Measurements from ENCODE around the gene ADIPOR1. TPM values are rescaled to one million over a fixed set of nuclear protein-coding genes. Genes with fewer than 3 reads are reported as not detected.

The ADIPOR1 gene
- polyA plus RNA-seq, 1 of the 3 experiments (the other 2 are of a cell fraction) = 82.2 TPM

GRCh38 chr1:202901555-202901954 lies 56.6 kb downstream of the ADIPOR1 start:
- DNase-seq = no peak
- no peak overlapping the region for H2AFZ ChIP-seq (ENCODE audit: low read depth)
- H3K4me1 ChIP-seq (ENCODE audit: control insufficient read depth in 1 of 2, insufficient read depth in 2 of 2, low read depth in 1 of 2, low read length in 1 of 2) = no peaks in the 10 kb centered on the region
- no peaks in the 10 kb centered on the region for H3K9me2 ChIP-seq
- no peak overlapping the region for H3K4me3 ChIP-seq (ENCODE audit: low read depth in 2 of 2, low read length in 1 of 2)
- CTCF ChIA-PET = interaction anchor here (1.2 kb wide), 1 partner anchor 13 kb away, joined by 3 read pairs; the partner anchor contains the start of gene RABIF
- H3K27me3 ChIP-seq (ENCODE audit: insufficient read depth) = no peaks in the 10 kb centered on the region
- no peaks in the 10 kb centered on the region for H3F3A ChIP-seq (replicated peaks; ENCODE audit: insufficient read depth)
- no peaks in the 10 kb centered on the region for H4K20me1 ChIP-seq (ENCODE audit: insufficient read depth)
- H3K27ac ChIP-seq (ENCODE audit: low read depth in 2 of 2, low read length in 1 of 2) = no peak overlapping the region
- 93% methylated on average over 4 of the region's 4 CpGs for WGBS (ENCODE audit: low lambda C conversion rate)
- no peaks in the 10 kb centered on the region for H3K9me3 ChIP-seq
- POLR2A ChIA-PET = no interaction called here
- no peak overlapping the region for H3K9ac ChIP-seq
- peaks cover 27 to 39% of the 10 kb centered on the region in 2 experiments for H3K36me3 ChIP-seq (replicated peaks in 1 of 2; ENCODE audit: control insufficient read depth in 1 of 2, insufficient read depth in 2 of 2, low read length in 1 of 2)
- H3K79me2 ChIP-seq (ENCODE audit: insufficient read depth) = no peaks in the 10 kb centered on the region
- no peak for TF ChIP-seq FOXM1 (IDR thresholded peaks at IDR 0.05; ENCODE audit: low read depth)
- no peak overlapping the region for H3K4me2 ChIP-seq

GRCh38 chr1:202892501-202892900 lies 65.6 kb downstream of the ADIPOR1 start:
- H3K9me3 ChIP-seq = no peaks in the 10 kb centered on the region
- no peak overlapping the region for H3K4me3 ChIP-seq (ENCODE audit: low read depth in 2 of 2, low read length in 1 of 2)
- no peaks in the 10 kb centered on the region for H3K9me2 ChIP-seq
- H3K4me2 ChIP-seq = no peak overlapping the region
- peaks cover 7% of the 10 kb centered on the region; the same call in 1 of the 2 replicates for H3K79me2 ChIP-seq (ENCODE audit: insufficient read depth)
- ChIA-PET POLR2A (no interaction called here), CTCF (no interaction called here)
- H2AFZ ChIP-seq (ENCODE audit: low read depth) = no peak overlapping the region
- H3K9ac ChIP-seq = no peak overlapping the region
- H3K4me1 ChIP-seq (ENCODE audit: control insufficient read depth in 1 of 2, insufficient read depth in 2 of 2, low read depth in 1 of 2, low read length in 1 of 2) = peaks cover 0 to 8% of the 10 kb centered on the region in 2 experiments; a peak in 2 of 4 replicates
- no peak for DNase-seq
- no peaks in the 10 kb centered on the region for H3K27me3 ChIP-seq (ENCODE audit: insufficient read depth)
- H3F3A ChIP-seq (replicated peaks; ENCODE audit: insufficient read depth) = peaks cover 40% of the 10 kb centered on the region
- TF ChIP-seq MXI1 (IDR thresholded peaks at IDR 0.05; ENCODE audit: low read depth, low read length) (no peak), SIN3A (IDR thresholded peaks at IDR 0.05; ENCODE audit: borderline replicate concordance, low read depth, low read length) (no peak), FOXJ3 (CRISPR knock-in tag; IDR thresholded peaks at IDR 0.05) (no peak), JUND (IDR thresholded peaks at IDR 0.05) (no peak)
- 95% methylated on average over 7 of the region's 7 CpGs for WGBS (ENCODE audit: low lambda C conversion rate)
- no peak overlapping the region for H3K27ac ChIP-seq (ENCODE audit: low read depth in 2 of 2, low read length in 1 of 2)
- H3K36me3 ChIP-seq (replicated peaks in 1 of 2; ENCODE audit: control insufficient read depth in 1 of 2, insufficient read depth in 2 of 2, low read length in 1 of 2) = peaks cover 34 to 64% of the 10 kb centered on the region in 2 experiments
- H4K20me1 ChIP-seq (ENCODE audit: insufficient read depth) = no peaks in the 10 kb centered on the region

Small RNA genes within 50 kb of the gene (small RNA-seq; reads per million reads assigned to genes)
- gene RF00019 = 0 reads per million in 7 experiments

Other genes with a start within 250 kb of the ADIPOR1 start
- 0.03 and 0.05 TPM in 2 replicates for gene SYT2, start 247.9 kb downstream of the ADIPOR1 start, polyA plus RNA-seq (2012; rRNA removed)
- gene KDM5B, start 149.9 kb downstream of the ADIPOR1 start, polyA plus RNA-seq (2012; rRNA removed) = 21.7 and 25.1 TPM in 2 replicates
- gene PCAT6, start 147.4 kb downstream of the ADIPOR1 start, polyA plus RNA-seq (2012; rRNA removed) = 5.1 and 6.9 TPM in 2 replicates
- gene RABIF, start 69.2 kb downstream of the ADIPOR1 start, polyA plus RNA-seq (2012; rRNA removed) = 10.7 and 11.6 TPM in 2 replicates
- 22.6 and 33.0 TPM in 2 replicates for gene KLHL12, start 31.1 kb downstream of the ADIPOR1 start, polyA plus RNA-seq (2012; rRNA removed)
- gene CYB5R1, start 8.9 kb upstream of the ADIPOR1 start, polyA plus RNA-seq (2012; rRNA removed) = 27.5 and 29.1 TPM in 2 replicates
- gene TMEM183A, start 49.1 kb upstream of the ADIPOR1 start, polyA plus RNA-seq (2012; rRNA removed) = 47.9 and 62.2 TPM in 2 replicates
- gene PPFIA4, start 68.2 kb upstream of the ADIPOR1 start, polyA plus RNA-seq (2012; rRNA removed) = 4.4 and 5.5 TPM in 2 replicates
- gene MYOG, start 127.7 kb upstream of the ADIPOR1 start, polyA plus RNA-seq (2012; rRNA removed) = not detected in 2 replicates
- 3.2 and 4.8 TPM in 2 replicates for gene ADORA1, start 169.4 kb upstream of the ADIPOR1 start, polyA plus RNA-seq (2012; rRNA removed)
- gene MYBPH, start 217.5 kb upstream of the ADIPOR1 start, polyA plus RNA-seq (2012; rRNA removed) = 0.12 TPM in 1 of 2 replicates, not detected in the other
- not detected in 2 replicates for gene CHI3L1, start 228.4 kb upstream of the ADIPOR1 start, polyA plus RNA-seq (2012; rRNA removed)

Measured in SK-N-SH (cell line).